GM20431 (cell line): ENCODE measurements around the gene ARSJ.

Experiments used
- in situ Hi-C: fragments of 300-500 bp; cut with MseI, MboI; formaldehyde crosslinking; loops from one replicate; pipeline ENCODE4 v1.15.0; 2020; ENCODE audit warnings: low sequenced_read_pairs; ENCODE audit not compliant: unreplicated experiment

Gene ARSJ

DNA sequence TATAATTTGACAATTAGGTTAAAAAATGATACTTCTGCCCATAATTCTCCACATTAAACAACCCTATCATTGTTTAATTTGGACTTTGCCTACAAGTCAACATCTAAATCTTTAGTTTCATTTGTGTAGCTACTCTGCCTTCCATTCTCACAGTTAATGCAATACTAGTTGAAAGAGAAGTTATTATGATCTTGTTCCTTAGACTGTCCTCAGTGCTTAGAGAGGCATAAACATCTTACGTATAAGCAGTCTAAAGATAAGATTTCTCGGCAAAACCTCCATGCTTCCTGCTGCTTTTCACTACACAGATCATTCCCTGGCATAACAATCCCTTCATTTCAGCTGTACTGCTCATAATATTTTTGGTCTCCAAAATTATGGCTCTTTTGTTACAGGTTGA lies 112.8 kb downstream of the ARSJ start:
- in situ Hi-C loops = no loop called here

DNA sequence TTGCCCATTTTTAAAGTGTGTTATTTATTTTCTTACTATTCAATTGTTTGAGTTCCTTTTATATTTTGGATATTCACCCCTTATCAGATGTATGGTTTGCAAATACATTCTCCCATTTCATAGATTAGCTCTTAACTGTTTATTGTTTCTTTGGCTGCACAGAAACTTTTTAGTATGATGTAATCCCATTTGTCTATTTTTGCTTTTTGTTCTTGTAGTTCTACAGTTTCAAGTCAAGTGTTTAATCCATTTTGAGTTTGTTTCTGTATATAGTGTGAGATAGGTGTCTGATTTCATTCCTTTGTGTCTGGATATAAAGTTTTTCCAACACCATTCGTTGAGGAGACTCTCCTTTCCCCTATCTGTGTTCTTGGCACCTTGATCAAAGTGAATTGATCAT lies 120.5 kb downstream of the ARSJ start:
- in situ Hi-C loops = no loop called here

DNA sequence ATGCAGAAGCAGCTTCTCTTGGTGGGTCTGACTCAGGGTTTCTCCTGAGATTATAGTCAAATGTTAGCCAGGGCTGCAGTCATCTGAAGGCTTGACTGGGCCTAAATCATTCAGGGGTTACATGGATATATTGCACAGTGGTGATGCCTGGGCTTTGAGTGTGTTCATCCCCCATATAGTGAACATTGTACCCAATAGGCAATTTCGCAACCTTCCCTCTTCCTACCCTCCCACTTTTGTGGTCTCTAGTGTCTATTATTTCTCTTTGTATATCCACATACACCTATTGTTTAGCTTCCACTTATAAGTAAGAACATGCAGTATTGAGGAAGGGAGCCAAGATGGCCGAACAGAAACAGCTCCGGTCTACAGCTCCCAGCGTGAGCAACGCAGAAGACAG lies 127.6 kb downstream of the ARSJ start:
- in situ Hi-C loops = no loop called here
